Pancreas (tissue), 10 donors: ENCODE data around the gene KRT77. TPM values are rescaled to one million over a fixed set of nuclear protein-coding genes. Genes with fewer than 3 reads are reported as not detected.
"Not testable (repeated sequence)": the region's sequence is repeated elsewhere in the genome, so short reads cannot be mapped to it uniquely, and the experiment has no call there.

ENCODE experiments used
- ATAC-seq, 4 donors: fragments of 200-7000 bp; cut with Tn5 transposase; one replicate each; pipeline versions ENCODE4 v1.8.0 to v1.9.1; 2020; ENCODE audit warnings: mild to moderate bottlenecking in 4 of 4, moderate library complexity in 4 of 4
- DNase-seq, 6 donors: peaks; one replicate each; pipeline ENCODE4 v3.0.0-alpha.2; 2020
- FAIRE-seq: peaks from 2 replicates; lab custom pipeline; 2012; peaks lifted over from hg19 to GRCh38; lab: Jason Lieb, UNC
- H3K27ac ChIP-seq, 4 donors: fragments of 200-600 bp; sonication (generic); 1 replicate in 3 of 4; 2 replicates in 1 of 4; pipeline versions ENCODE4 v1.5.0 to v1.8.0; 2020
- H3K27me3 ChIP-seq, 4 donors: fragments of 200-600 bp; one replicate each; pipeline ENCODE4 v1.8.0; 2021
- H3K36me3 ChIP-seq, 3 donors: fragments of 200-600 bp; sonication (generic) in 1 of 3; one replicate each; pipeline versions ENCODE4 v1.5.0 to v1.8.0; 2020 to 2021
- H3K4me1 ChIP-seq, 3 donors: fragments of 200-600 bp; one replicate each; pipeline ENCODE4 v1.8.0; 2021
- H3K4me3 ChIP-seq, 4 donors: fragments of 200-600 bp; sonication (generic) in 2 of 4; one replicate each; pipeline versions ENCODE4 v1.5.0 to v1.8.0; 2020 to 2021
- H3K9me3 ChIP-seq, 4 donors: fragments of 200-600 bp; one replicate each; pipeline ENCODE4 v1.8.0; 2021
- CTCF ChIP-seq, 4 donors: fragments of 200-600 bp; sonication (generic) in 3 of 4; IDR thresholded peaks; one replicate each; pipeline versions ENCODE4 v1.5.0 to v1.8.0; 2021; ENCODE audit warnings: antibody characterized with exemption in 4 of 4
- WGBS, 2 donors: extraction: QIAGEN DNeasy Blood & Tissue Kit; methylation state at CpG; one replicate each; pipeline ENCODE4 v1.1.7; 2013; 5-methylcytosine and 5-hydroxymethylcytosine counted together
- intact Hi-C, 3 donors: fragments of 100-400 bp; cut with DNase I; formaldehyde crosslinking; loops; one replicate each; pipeline versions ENCODE4 v1.11.1 to v1.14.2; 2022
- polyA plus RNA-seq, 2 donors: library from polyadenylated mRNA; stranded (reverse); fragments of 200-250 nt; gene quantifications; one replicate each; pipeline ENCODE4 v1.2.3, GENCODE V29; 2013
- total RNA-seq, 6 donors: library from RNA; stranded (reverse); fragmentation: NEBNext Ultra II Directional in 4 of 6; extraction: Animal tissue kit (Norgen Biotek cat#: 25700) in 4 of 6; gene quantifications; one replicate each; pipeline versions ENCODE4 v1.2.1 to v1.2.4, GENCODE V29; 2021 to 2023
- donor health status: healthy with polysubstance abuse.
- donor health status: DM: no; HTN: no; CAD: no; lungs with moderate emphysema.
- donor health status: DM: no; HTN: no; CAD: no.
- donor health status: control.
- donor health status: control.
- donor health status: Bipolar disorder and iron deficiency.
- donor health status: DM: yes; HTN: yes; CAD: no.
- donor health status: DM: no; HTN: no; CAD: no.
- donor health status: DM: no; HTN: no; CAD: no.
- donor health status: DM: yes; HTN: yes; CAD: no.

KRT77 gene
- total and polyA plus RNA-seq, 8 donors = 0.07 TPM; not detected in 7

DNA sequence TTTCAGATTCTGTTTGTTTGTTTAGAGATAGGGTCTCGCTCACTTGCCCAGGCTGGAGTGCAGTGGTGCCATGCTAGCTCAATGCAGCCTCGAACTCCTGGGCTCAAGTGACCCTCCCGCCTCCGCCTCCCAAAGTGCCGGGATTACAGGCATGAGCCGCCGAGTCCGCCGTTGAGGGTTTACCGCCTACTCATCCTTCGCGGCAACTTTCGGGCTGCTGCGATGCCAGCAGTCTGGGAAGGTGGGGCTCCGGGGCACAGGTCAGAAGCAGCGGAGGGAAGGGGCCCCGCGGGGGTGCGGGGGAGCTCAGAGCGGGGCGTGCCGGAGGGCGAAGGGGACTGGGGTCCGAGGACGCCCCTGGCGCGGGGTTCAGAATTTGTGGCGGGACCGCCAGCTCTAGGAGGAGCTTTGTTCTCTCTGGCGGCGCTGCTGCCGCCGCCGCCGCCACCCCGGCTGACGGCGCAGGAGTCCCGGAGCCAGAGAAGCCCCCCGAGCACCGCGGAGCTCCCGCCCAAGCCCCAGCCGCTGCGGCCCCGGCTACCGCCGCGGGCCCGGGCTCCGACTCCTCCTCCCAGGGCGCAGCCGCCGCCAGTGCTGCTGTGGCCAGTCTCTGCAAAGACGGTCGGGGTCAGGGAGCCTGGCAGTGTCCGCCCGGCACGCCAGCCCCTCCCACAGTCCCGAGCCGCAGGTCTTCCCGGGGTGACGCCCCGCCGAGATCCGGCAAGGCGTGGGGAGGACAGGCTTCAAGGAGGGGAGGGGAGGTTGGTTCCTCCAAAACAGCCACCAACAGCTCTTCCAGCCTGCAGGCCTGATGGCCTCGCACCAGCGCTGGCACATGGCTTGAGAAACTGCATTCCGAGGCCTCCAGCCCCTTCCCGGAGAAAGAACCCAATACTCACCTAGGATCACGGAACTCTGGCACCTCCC is 10.9 kb upstream of the KRT77 start:
- no peaks in the 10 kb centered on the region for H3K4me1 ChIP-seq
- WGBS, 2 donors = 10 to 11% methylated on average over 64 to 72 of the region's 72 CpGs
- DNase-seq (no peak), FAIRE-seq (no peak), ATAC-seq (peak in 1 of 4 donors; percentile 29)
- intact Hi-C loops = no loop called here
- H3K9me3 ChIP-seq = no peaks in the 10 kb centered on the region
- H3K27me3 ChIP-seq = peaks cover 0 to 21% (median 6%) of the 10 kb centered on the region in 4 donors
- TF ChIP-seq CTCF (IDR thresholded peaks at IDR 0.05) = no peak
- H3K4me3 ChIP-seq = no peak overlapping the region
- H3K27ac ChIP-seq = no peak overlapping the region
- no peaks in the 10 kb centered on the region for H3K36me3 ChIP-seq

- WGBS, 2 donors = 76 to 77% methylated on average over 6 of the region's 6 CpGs
- FAIRE-seq, intact Hi-C loops, DNase-seq, H3K27ac ChIP-seq, H3K4me3 ChIP-seq, ATAC-seq, H3K4me1 ChIP-seq, H3K36me3 ChIP-seq, H3K9me3 ChIP-seq: not testable (repeated sequence)
- peaks cover 0 to 21% (median 6%) of the 10 kb centered on the region in 4 donors for H3K27me3 ChIP-seq
These were observed 8.8 kb upstream of the KRT77 start for GRCh38 chr12:52712122-52712521.

- TF ChIP-seq CTCF (IDR thresholded peaks at IDR 0.05) = no peak
- FAIRE-seq = no peak
These were observed 7.4 kb upstream of the KRT77 start for GRCh38 chr12:52710730-52711129.

GRCh38 chr12:52708010-52708409 is 4.7 kb upstream of the KRT77 start:
- TF ChIP-seq CTCF (IDR thresholded peaks at IDR 0.05) = no peak
- Histone ChIP-seq H3K4me3 (no peak overlapping the region), H3K27me3 (peaks cover 0 to 4% (median 0%) of the 10 kb centered on the region in 4 donors), H3K36me3 (no peaks in the 10 kb centered on the region), H3K9me3 (no peaks in the 10 kb centered on the region), H3K4me1 (no peaks in the 10 kb centered on the region), H3K27ac (no peak overlapping the region)
- ATAC-seq = no peak
- WGBS, 2 donors = 44 to 60% methylated on average over 4 of the region's 4 CpGs
- intact Hi-C loops = no loop called here
- FAIRE-seq = no peak
- no peak for DNase-seq

More at GRCh38 chr12:52710730-52711129, 7.4 kb upstream of the KRT77 start:
- WGBS, 2 donors = 96 to 97% methylated on average over 1 of the region's 1 CpG
- intact Hi-C loops = no loop called here
- no peaks in the 10 kb centered on the region for H3K9me3 ChIP-seq
- DNase-seq = no peak
- H3K4me1 ChIP-seq = no peaks in the 10 kb centered on the region
- H3K36me3 ChIP-seq = no peaks in the 10 kb centered on the region
- peaks cover 0 to 21% (median 6%) of the 10 kb centered on the region in 4 donors for H3K27me3 ChIP-seq
- no peak overlapping the region for H3K27ac ChIP-seq
- no peak for ATAC-seq
- H3K4me3 ChIP-seq = no peak overlapping the region

- Histone ChIP-seq H3K4me1 (no peaks in the 10 kb centered on the region), H3K36me3 (no peaks in the 10 kb centered on the region), H3K4me3 (no peak overlapping the region), H3K27ac (no peak overlapping the region), H3K9me3 (no peaks in the 10 kb centered on the region), H3K27me3 (no peaks in the 10 kb centered on the region)
- no peak for ATAC-seq
- FAIRE-seq = no peak
- no peak for DNase-seq
- TF ChIP-seq CTCF (IDR thresholded peaks at IDR 0.05) = no peak
- WGBS, 2 donors = 67 to 83% methylated on average over 7 of the region's 7 CpGs
- intact Hi-C loops = no loop called here
These were observed 1.1 kb upstream of the KRT77 start for GRCh38 chr12:52704464-52704863.
